Naive thymus-derived CD4-positive, alpha-beta T cell (primary cell): Measurements from ENCODE around the gene MATK. TPM values are rescaled to one million over a fixed set of nuclear protein-coding genes. Genes with fewer than 3 reads are reported as not detected.

Source experiments
- ATAC-seq: fragments of 150-1000 bp; cut with Tn5 transposase; 2 replicates; pipeline ENCODE4 v1.10.0; 2021; ENCODE audit warnings: mild to moderate bottlenecking, moderate library complexity
- CTCF ChIA-PET: fragments of 350-600 bp; sonication (Branson Sonifier 250); formaldehyde crosslinking; loops from one replicate; lab custom pipeline; 2021; ENCODE audit warnings: antibody characterized with exemption; lab: Charles Lee
- POLR2A ChIA-PET: fragments of 350-600 bp; sonication (Branson Sonifier 250); formaldehyde crosslinking; loops from one replicate; lab custom pipeline; 2021; ENCODE audit warnings: antibody characterized with exemption, inconsistent platforms; lab: Charles Lee
- DNase-seq, 9 donors: peaks; one replicate each; pipeline versions ENCODE4 v3.0.0 to v3.0.0-alpha.2; 2020 to 2022; ENCODE audit warnings: mixed read lengths in 1 of 9
- H3K27ac ChIP-seq: one replicate; pipeline ENCODE4 v1.7.0; 2013; ENCODE audit warnings: mild to moderate bottlenecking, low read depth, low read length, moderate library complexity
- H3K27me3 ChIP-seq, 2 donors: one replicate each; pipeline ENCODE4 v1.7.0; 2013; ENCODE audit warnings: low read length in 2 of 2, mild to moderate bottlenecking in 2 of 2, moderate library complexity in 2 of 2; ENCODE audit not compliant: control insufficient read depth in 2 of 2, insufficient read depth in 2 of 2
- H3K36me3 ChIP-seq, 3 experiments: 1 replicate in 2 of 3; 2 replicates in 1 of 3; pipeline ENCODE4 v1.7.0; 2013; ENCODE audit warnings: low read length in 3 of 3, mild to moderate bottlenecking in 3 of 3, moderate library complexity in 1 of 3; ENCODE audit not compliant: insufficient read depth in 3 of 3, control insufficient read depth in 2 of 3
- H3K4me1 ChIP-seq, 2 donors: one replicate each; pipeline ENCODE4 v1.7.0; 2013; ENCODE audit warnings: low read length in 2 of 2, mild to moderate bottlenecking in 2 of 2, moderate library complexity in 1 of 2; ENCODE audit not compliant: control insufficient read depth in 2 of 2, insufficient read depth in 2 of 2
- H3K4me3 ChIP-seq: 2 replicates; pipeline ENCODE4 v1.7.0; 2013; ENCODE audit warnings: mild to moderate bottlenecking, low read length
- H3K9me3 ChIP-seq, 3 experiments: 1 replicate in 2 of 3; 2 replicates in 1 of 3; pipeline ENCODE4 v1.7.0; 2013; ENCODE audit warnings: low read length in 3 of 3; ENCODE audit not compliant: control insufficient read depth in 2 of 3
- H3K27ac Mint-ChIP-seq, 9 donors: one replicate each; pipeline ENCODE4 v1.8.0; 2020 to 2022; ENCODE audit warnings: mixed read lengths in 9 of 9, mild to moderate bottlenecking in 8 of 9, moderate library complexity in 5 of 9, inconsistent platforms in 2 of 9
- H3K27me3 Mint-ChIP-seq, 5 donors: one replicate each; pipeline ENCODE4 v1.8.0; 2021 to 2022; ENCODE audit warnings: mixed read lengths in 5 of 5, mild to moderate bottlenecking in 1 of 5
- H3K36me3 Mint-ChIP-seq, 5 donors: one replicate each; pipeline ENCODE4 v1.8.0; 2020 to 2022; ENCODE audit warnings: mixed read lengths in 5 of 5, mild to moderate bottlenecking in 3 of 5, inconsistent platforms in 1 of 5
- H3K4me1 Mint-ChIP-seq, 7 donors: one replicate each; pipeline ENCODE4 v1.8.0; 2020 to 2022; ENCODE audit warnings: mixed read lengths in 7 of 7, mild to moderate bottlenecking in 3 of 7, inconsistent platforms in 1 of 7
- H3K4me3 Mint-ChIP-seq, 10 donors: one replicate each; pipeline ENCODE4 v1.8.0; 2020 to 2022; ENCODE audit warnings: mild to moderate bottlenecking in 10 of 10, mixed read lengths in 10 of 10, moderate library complexity in 6 of 10, inconsistent platforms in 2 of 10
- H3K9me3 Mint-ChIP-seq, 11 donors: one replicate each; pipeline ENCODE4 v1.8.0; 2020 to 2022; ENCODE audit warnings: mixed read lengths in 11 of 11, mild to moderate bottlenecking in 4 of 11, inconsistent platforms in 1 of 11, moderate library complexity in 1 of 11
- intact Hi-C, 2 donors: fragments of 100-400 bp; cut with micrococcal nuclease; formaldehyde crosslinking; loops; one replicate each; pipeline ENCODE4 v1.15.1; 2023
- polyA plus RNA-seq, 2 donors: library from polyadenylated mRNA; unstranded; fragments of 300-500 nt; fragmentation: Illumina TruSeq; gene quantifications; one replicate each; pipeline ENCODE4 v1.2.3, GENCODE V29; 2021
- total RNA-seq, 6 experiments: library from RNA in 5 of 6; stranded (reverse) in 5 of 6; gene quantifications; 1 replicate in 5 of 6; 2 replicates in 1 of 6; pipeline ENCODE4 v1.2.3 and lab custom pipeline; 2021 to 2026

The MATK gene
- total and polyA plus RNA-seq, 7 experiments from 2014 or later, result 1.6 to 32.6 (median 13.0) TPM

DNA sequence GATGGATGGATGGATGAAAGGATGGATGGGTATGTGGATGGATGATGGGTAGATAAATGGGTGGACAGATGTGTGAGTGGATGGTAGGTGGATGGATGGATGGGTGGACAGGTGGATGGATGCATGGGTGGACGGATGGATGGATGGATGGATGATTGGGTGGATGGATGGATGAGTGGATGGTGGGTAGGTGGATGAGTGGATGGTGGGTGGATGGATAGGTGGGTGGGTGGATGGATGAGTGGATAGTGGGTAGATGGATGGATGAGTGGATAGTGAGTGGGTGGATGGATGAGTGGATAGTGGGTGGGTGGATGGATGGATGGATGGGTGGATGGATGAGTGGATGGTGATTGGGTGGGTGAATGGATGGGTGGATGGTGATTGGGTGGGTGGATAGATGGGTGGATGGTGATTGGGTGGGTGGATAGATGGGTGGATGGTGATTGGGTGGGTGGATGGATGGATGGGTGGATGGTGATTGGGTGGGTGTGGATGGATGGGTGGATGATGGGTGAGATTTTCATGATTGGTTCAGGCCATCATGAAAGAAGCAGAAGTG, 9.6 kb downstream of the MATK start:
- no peak overlapping the region for H3K4me3 ChIP-seq
- intact Hi-C loops, result no loop called here
- no peak overlapping the region for H3K27ac ChIP-seq
- no peaks in the 10 kb centered on the region for H3K36me3 ChIP-seq
- peaks cover 0 to 5% (median 0%) of the 10 kb centered on the region in 7 donors for H3K4me1 Mint-ChIP-seq
- no peak overlapping the region for H3K27ac Mint-ChIP-seq
- DNase-seq (no peak), ATAC-seq (no peak)
- no peaks in the 10 kb centered on the region for H3K27me3 Mint-ChIP-seq
- H3K4me1 ChIP-seq, result no peaks in the 10 kb centered on the region
- no peaks in the 10 kb centered on the region for H3K27me3 ChIP-seq
- H3K4me3 Mint-ChIP-seq, result no peak overlapping the region
- peaks cover 0 to 7% (median 7%) of the 10 kb centered on the region in 5 donors for H3K36me3 Mint-ChIP-seq
- ChIA-PET CTCF (no interaction called here), POLR2A (no interaction called here)
- H3K9me3 ChIP-seq, result peaks cover 0 to 7% (median 2%) of the 10 kb centered on the region in 3 experiments
- peaks cover 0 to 9% (median 6%) of the 10 kb centered on the region in 11 donors for H3K9me3 Mint-ChIP-seq

- CTCF ChIA-PET, result no interaction called here
Observed at GRCh38 chr19:3775831-3776230, 10.3 kb downstream of the MATK start.

DNA sequence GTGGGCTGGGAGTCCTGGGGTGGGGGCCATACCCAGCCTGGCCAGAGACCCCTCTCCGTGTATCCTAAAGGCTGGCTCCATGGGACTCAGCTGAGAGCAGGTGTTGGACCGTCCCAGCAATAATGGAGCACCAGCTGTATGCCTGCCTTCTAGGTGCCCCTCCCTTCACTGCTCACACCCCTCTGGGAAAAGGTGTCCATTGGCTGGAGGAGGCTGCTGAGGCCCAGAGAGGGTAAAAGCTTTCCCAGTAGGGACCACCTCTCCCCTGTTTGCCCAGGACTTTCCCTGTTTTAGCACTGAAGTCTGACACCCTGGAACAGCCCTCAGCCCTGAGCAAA, 10.8 kb downstream of the MATK start:
- Histone ChIP-seq H3K4me3 (no peak overlapping the region), H3K27me3 (no peaks in the 10 kb centered on the region), H3K36me3 (no peaks in the 10 kb centered on the region), H3K4me1 (no peaks in the 10 kb centered on the region), H3K27ac (no peak overlapping the region), H3K9me3 (no peaks in the 10 kb centered on the region)
- Mint-ChIP-seq H3K27ac (no peak overlapping the region), H3K4me3 (no peak overlapping the region), H3K9me3 (peaks cover 0 to 4% (median 0%) of the 10 kb centered on the region in 11 donors), H3K4me1 (peaks cover 0 to 8% (median 0%) of the 10 kb centered on the region in 7 donors), H3K27me3 (no peaks in the 10 kb centered on the region), H3K36me3 (peaks cover 0 to 1% (median 0%) of the 10 kb centered on the region in 5 donors)
- ChIA-PET POLR2A (interaction anchor here (0.6 kb wide), 2 partner anchors 11 to 592 kb away, joined by 3 to 4 read pairs; no protein-coding TSS in a partner anchor), CTCF (no interaction called here)
- intact Hi-C loops, result no loop called here
- ATAC-seq (no peak), DNase-seq (no peak)

More at GRCh38 chr19:3775831-3776230, 10.3 kb downstream of the MATK start:
- H3K4me3 Mint-ChIP-seq, result no peak overlapping the region
- H3K4me1 ChIP-seq, result no peaks in the 10 kb centered on the region
- H3K27ac Mint-ChIP-seq, result no peak overlapping the region
- H3K27me3 Mint-ChIP-seq, result no peaks in the 10 kb centered on the region
- POLR2A ChIA-PET, result no interaction called here
- H3K9me3 ChIP-seq, result no peaks in the 10 kb centered on the region
- ATAC-seq, result no peak
- no peak for DNase-seq
- H3K4me1 Mint-ChIP-seq, result peaks cover 0 to 8% (median 0%) of the 10 kb centered on the region in 7 donors
- no peak overlapping the region for H3K4me3 ChIP-seq
- intact Hi-C loops, result no loop called here
- H3K36me3 Mint-ChIP-seq, result peaks cover 0 to 2% (median under 1%) of the 10 kb centered on the region in 5 donors
- H3K36me3 ChIP-seq, result no peaks in the 10 kb centered on the region
- H3K9me3 Mint-ChIP-seq, result peaks cover 0 to 4% (median under 1%) of the 10 kb centered on the region in 11 donors
- H3K27ac ChIP-seq, result no peak overlapping the region
- H3K27me3 ChIP-seq, result no peaks in the 10 kb centered on the region

GRCh38 chr19:3774621-3775373, 11.4 kb downstream of the MATK start:
- DNase-seq, result no peak
- Histone ChIP-seq H3K4me3 (no peak overlapping the region), H3K27me3 (no peaks in the 10 kb centered on the region), H3K9me3 (no peaks in the 10 kb centered on the region), H3K36me3 (peaks cover 0 to 4% (median 0%) of the 10 kb centered on the region in 3 experiments), H3K27ac (no peak overlapping the region), H3K4me1 (no peaks in the 10 kb centered on the region)
- CTCF ChIA-PET, result no interaction called here
- Mint-ChIP-seq H3K4me3 (no peak overlapping the region), H3K27ac (no peak overlapping the region), H3K27me3 (no peaks in the 10 kb centered on the region), H3K4me1 (peaks cover 0 to 8% (median 0%) of the 10 kb centered on the region in 7 donors), H3K9me3 (peaks cover 0 to 4% (median 0%) of the 10 kb centered on the region in 11 donors), H3K36me3 (peaks cover 0 to 1% (median 0%) of the 10 kb centered on the region in 5 donors)
- intact Hi-C loops, result no loop called here
- POLR2A ChIA-PET, result interaction anchor here (0.6 kb wide), 2 partner anchors 11 to 592 kb away, joined by 3 to 4 read pairs; no protein-coding TSS in a partner anchor
- no peak for ATAC-seq

DNA sequence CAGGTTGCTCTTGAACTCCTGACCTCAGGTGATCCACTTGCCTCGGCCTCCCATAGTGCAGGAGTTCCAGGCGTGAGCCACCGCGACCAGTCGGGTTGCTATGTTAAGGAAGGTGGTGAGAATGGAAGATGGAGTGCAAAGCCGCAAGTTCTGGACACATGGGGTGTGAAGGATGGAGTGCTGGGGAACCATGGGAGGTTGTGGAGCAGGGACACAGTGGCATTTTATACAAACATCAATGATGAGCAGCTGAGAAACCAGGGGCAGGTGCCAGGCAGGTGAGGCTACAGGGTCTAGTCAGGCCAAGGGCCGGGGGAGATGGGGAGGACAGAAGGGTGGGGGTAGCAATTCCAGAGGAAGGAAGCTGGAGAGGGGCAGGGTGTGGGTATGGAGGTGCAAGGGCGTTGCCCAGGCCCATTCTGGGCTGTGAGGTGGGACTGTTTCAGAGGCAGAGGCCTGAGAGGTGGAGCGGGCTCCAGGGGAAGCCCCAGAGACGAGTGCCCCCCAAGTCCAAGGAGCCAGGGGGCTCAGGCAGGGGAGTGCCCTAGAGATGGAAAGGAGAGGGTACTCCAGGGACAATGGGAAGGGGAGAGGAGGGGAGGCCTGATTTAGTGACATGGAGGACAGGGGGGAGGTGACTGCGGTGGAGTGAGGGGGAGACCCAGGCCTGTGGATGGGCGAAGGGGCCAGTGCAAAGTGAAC, 12.2 kb downstream of the MATK start:
- POLR2A ChIA-PET, result no interaction called here
- Histone ChIP-seq H3K36me3 (peaks cover 0 to 13% (median 0%) of the 10 kb centered on the region in 3 experiments), H3K4me1 (no peaks in the 10 kb centered on the region), H3K27ac (no peak overlapping the region), H3K27me3 (no peaks in the 10 kb centered on the region), H3K9me3 (no peaks in the 10 kb centered on the region), H3K4me3 (no peak overlapping the region)
- Mint-ChIP-seq H3K27ac (peak overlapping the region in 2 of 9 donors; percentile 27 to 34), H3K9me3 (peaks cover 0 to 4% (median 0%) of the 10 kb centered on the region in 11 donors), H3K36me3 (peaks cover 0 to 2% (median 1%) of the 10 kb centered on the region in 5 donors), H3K4me1 (peaks cover 0 to 8% (median 0%) of the 10 kb centered on the region in 7 donors), H3K4me3 (no peak overlapping the region), H3K27me3 (no peaks in the 10 kb centered on the region)
- CTCF ChIA-PET, result no interaction called here
- DNase-seq, result no peak
- ATAC-seq, result no peak
- intact Hi-C loops, result no loop called here

DNA sequence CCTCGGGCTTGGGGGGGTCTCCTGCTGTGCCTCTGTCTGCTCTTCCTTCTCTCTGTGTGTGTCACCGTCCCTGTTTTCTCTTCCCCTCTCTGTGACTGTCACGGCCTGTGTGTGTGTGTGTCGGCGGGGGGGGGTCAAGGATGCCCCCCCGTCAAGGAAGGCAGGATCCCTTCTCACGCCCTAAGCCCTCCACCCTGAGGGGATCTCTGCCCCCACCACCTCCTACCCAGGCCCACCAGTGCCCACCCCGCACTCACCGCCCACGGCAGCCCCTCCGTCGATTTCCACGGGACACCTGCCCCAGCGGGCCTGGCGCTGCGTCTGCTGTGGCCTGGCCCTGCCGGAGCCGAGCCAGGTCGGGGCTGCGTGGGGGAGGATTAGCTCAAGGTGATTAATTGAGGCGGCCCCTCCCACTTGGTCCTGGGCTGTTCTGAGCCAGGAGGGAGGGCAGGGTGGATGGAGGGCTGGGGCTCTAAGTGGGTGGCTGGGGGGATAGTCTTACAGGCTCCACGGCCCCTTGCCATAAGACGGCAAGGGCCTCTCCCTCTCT, 14.2 kb downstream of the MATK start, which contains the start of gene RAX2:
TSS of gene RAX2 (minus strand) at position 323 of the 550 bp plus-strand sequence. CDS start 486 bp downstream, outside the sequence.
- ChIA-PET POLR2A (interaction anchor here (0.6 to 1.6 kb wide), 2 partner anchors 9 to 496 kb away, joined by 3 to 5 read pairs; partner anchors contain the start of gene MRPL54), CTCF (no interaction called here)
- no peaks in the 10 kb centered on the region for H3K4me1 ChIP-seq
- ATAC-seq, result no peak
- Mint-ChIP-seq H3K4me3 (no peak within 1 kb of the TSS), H3K27ac (peak within 1 kb of the TSS in 1 of 9 donors; percentile 17), H3K9me3 (peaks cover 0 to 4% (median 0%) of the 10 kb centered on the region in 11 donors), H3K27me3 (no peaks in the 10 kb centered on the region), H3K36me3 (peaks cover 0 to 5% (median 4%) of the 10 kb centered on the region in 5 donors), H3K4me1 (peaks cover 0 to 8% (median 0%) of the 10 kb centered on the region in 7 donors)
- H3K36me3 ChIP-seq, result peaks cover 0 to 32% (median 0%) of the 10 kb centered on the region in 3 experiments
- no peaks in the 10 kb centered on the region for H3K27me3 ChIP-seq
- no peaks in the 10 kb centered on the region for H3K9me3 ChIP-seq
- H3K4me3 ChIP-seq, result no peak within 1 kb of the TSS
- DNase-seq, result no peak
- intact Hi-C loops, result no loop called here
- no peak within 1 kb of the TSS for H3K27ac ChIP-seq
